Endothelial cell (in vitro differentiated cells): ENCODE data around the gene SCUBE2. TPM values are rescaled to one million over a fixed set of nuclear protein-coding genes. Genes with fewer than 3 reads are reported as not detected.

Experiments
- DNase-seq: peaks from one replicate; pipeline ENCODE4 v3.0.0; 2021; ENCODE audit warnings: low spot score
- H3K27ac Mint-ChIP-seq: one replicate; pipeline ENCODE4 v1.8.0; 2021; ENCODE audit warnings: mixed read lengths, inconsistent platforms; ENCODE audit not compliant: unreplicated experiment
- H3K27me3 Mint-ChIP-seq: one replicate; pipeline ENCODE4 v1.8.0; 2021; ENCODE audit warnings: mild to moderate bottlenecking, moderate library complexity, mixed read lengths, inconsistent platforms; ENCODE audit not compliant: unreplicated experiment
- H3K36me3 Mint-ChIP-seq: one replicate; pipeline ENCODE4 v1.8.0; 2021; ENCODE audit warnings: mild to moderate bottlenecking, low read depth, mixed read lengths, inconsistent platforms; ENCODE audit not compliant: unreplicated experiment
- H3K4me1 Mint-ChIP-seq: one replicate; pipeline ENCODE4 v1.8.0; 2021; ENCODE audit warnings: mild to moderate bottlenecking, mixed read lengths, inconsistent platforms; ENCODE audit not compliant: unreplicated experiment
- H3K4me3 Mint-ChIP-seq: one replicate; pipeline ENCODE4 v1.8.0; 2021; ENCODE audit warnings: mild to moderate bottlenecking, mixed read lengths, inconsistent platforms; ENCODE audit not compliant: unreplicated experiment
- H3K9me3 Mint-ChIP-seq: one replicate; pipeline ENCODE4 v1.8.0; 2021; ENCODE audit warnings: mixed read lengths, inconsistent platforms; ENCODE audit not compliant: unreplicated experiment
- total RNA-seq: library from RNA; stranded (reverse); fragmentation: NEBNext Ultra II Directional; extraction: Animal tissue kit (Norgen Biotek cat#: 25700); gene quantifications from one replicate; pipeline ENCODE4 v1.2.1, GENCODE V29; 2021; ENCODE audit not compliant: unreplicated experiment
- TF ChIP-seq, protein P1 (sequence below): fragments of 200-600 bp; sonication (generic); IDR thresholded peaks from one replicate; pipeline ENCODE4 v1.5.0; 2021; ENCODE audit warnings: antibody characterized with exemption; ENCODE audit not compliant: unreplicated experiment

The SCUBE2 gene
- total RNA-seq, 1 donor from 2014 or later = 2.4 TPM

- H3K4me3 Mint-ChIP-seq = peak overlapping the region; percentile 34
- peak; percentile 22 for DNase-seq
- peaks cover 9% of the 10 kb centered on the region for H3K36me3 Mint-ChIP-seq
- H3K27ac Mint-ChIP-seq = no peak overlapping the region
- TF ChIP-seq, protein P1, sequence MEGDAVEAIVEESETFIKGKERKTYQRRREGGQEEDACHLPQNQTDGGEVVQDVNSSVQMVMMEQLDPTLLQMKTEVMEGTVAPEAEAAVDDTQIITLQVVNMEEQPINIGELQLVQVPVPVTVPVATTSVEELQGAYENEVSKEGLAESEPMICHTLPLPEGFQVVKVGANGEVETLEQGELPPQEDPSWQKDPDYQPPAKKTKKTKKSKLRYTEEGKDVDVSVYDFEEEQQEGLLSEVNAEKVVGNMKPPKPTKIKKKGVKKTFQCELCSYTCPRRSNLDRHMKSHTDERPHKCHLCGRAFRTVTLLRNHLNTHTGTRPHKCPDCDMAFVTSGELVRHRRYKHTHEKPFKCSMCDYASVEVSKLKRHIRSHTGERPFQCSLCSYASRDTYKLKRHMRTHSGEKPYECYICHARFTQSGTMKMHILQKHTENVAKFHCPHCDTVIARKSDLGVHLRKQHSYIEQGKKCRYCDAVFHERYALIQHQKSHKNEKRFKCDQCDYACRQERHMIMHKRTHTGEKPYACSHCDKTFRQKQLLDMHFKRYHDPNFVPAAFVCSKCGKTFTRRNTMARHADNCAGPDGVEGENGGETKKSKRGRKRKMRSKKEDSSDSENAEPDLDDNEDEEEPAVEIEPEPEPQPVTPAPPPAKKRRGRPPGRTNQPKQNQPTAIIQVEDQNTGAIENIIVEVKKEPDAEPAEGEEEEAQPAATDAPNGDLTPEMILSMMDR = no peak
- H3K27me3 Mint-ChIP-seq = peaks cover 19% of the 10 kb centered on the region
- H3K4me1 Mint-ChIP-seq = peaks cover 15% of the 10 kb centered on the region
- H3K9me3 Mint-ChIP-seq = no peaks in the 10 kb centered on the region
These were observed 87.0 kb downstream of the SCUBE2 start for GRCh38 chr11:9004183-9004926.

- TF ChIP-seq, protein P1 = no peak
- Mint-ChIP-seq H3K4me1 (peaks cover 15% of the 10 kb centered on the region), H3K9me3 (no peaks in the 10 kb centered on the region), H3K4me3 (peak within 1 kb of the TSS; percentile 85), H3K36me3 (peaks cover 9% of the 10 kb centered on the region), H3K27ac (peak within 1 kb of the TSS; percentile 2), H3K27me3 (peaks cover 17% of the 10 kb centered on the region)
- DNase-seq = peak; percentile 52
These were observed 87.7 kb downstream of the SCUBE2 start, which contains the start of gene NRIP3 for GRCh38 chr11:9003573-9004182. Gene NRIP3, minus strand, starts transcription at chr11:9004001. Its CDS starts 66 bp downstream, at chr11:9003935.

DNA sequence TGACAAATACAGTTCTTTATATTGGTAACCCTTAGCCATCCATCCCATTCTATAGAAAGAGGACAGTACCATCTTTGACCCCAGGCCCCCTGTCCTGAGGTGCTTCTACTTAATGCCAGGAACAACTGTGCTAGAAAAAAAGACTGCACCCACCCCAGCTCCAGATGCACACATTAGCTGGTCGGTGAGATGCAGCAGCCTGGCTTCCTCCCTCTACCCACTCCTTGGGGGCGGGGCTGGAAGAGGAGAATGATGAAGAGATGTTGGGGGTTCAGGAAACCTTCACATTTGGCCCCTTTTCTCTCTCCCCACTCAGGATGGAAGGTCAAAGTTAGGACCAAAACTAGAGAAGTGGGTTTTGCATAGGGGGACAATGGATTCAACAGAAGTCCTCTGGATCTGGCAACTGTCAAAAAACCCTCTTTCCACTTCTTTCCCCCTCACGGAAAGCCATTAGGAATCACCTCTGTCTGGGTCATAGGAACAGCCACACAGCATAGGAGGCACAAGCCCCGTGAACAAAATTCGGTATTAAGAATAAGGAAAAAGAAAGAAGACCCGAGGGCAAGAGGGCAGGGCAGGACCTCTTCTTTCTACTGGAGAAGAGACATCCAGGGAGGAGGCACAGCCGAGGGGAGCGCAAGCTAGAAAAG, 88.4 kb downstream of the SCUBE2 start:
- no peak for DNase-seq
- H3K4me3 Mint-ChIP-seq = peak overlapping the region; percentile 85
- no peaks in the 10 kb centered on the region for H3K9me3 Mint-ChIP-seq
- peak overlapping the region; percentile 2 for H3K27ac Mint-ChIP-seq
- TF ChIP-seq, protein P1 = no peak
- peaks cover 15% of the 10 kb centered on the region for H3K4me1 Mint-ChIP-seq
- H3K27me3 Mint-ChIP-seq = peaks cover 15% of the 10 kb centered on the region
- H3K36me3 Mint-ChIP-seq = peaks cover 9% of the 10 kb centered on the region

- TF ChIP-seq, protein P1 = no peak
- no peak overlapping the region for H3K27ac Mint-ChIP-seq
- H3K36me3 Mint-ChIP-seq = peaks cover 9% of the 10 kb centered on the region
- H3K4me3 Mint-ChIP-seq = no peak overlapping the region
- no peak for DNase-seq
- H3K9me3 Mint-ChIP-seq = no peaks in the 10 kb centered on the region
- peaks cover 11% of the 10 kb centered on the region for H3K27me3 Mint-ChIP-seq
- peaks cover 15% of the 10 kb centered on the region for H3K4me1 Mint-ChIP-seq
These were observed 89.7 kb downstream of the SCUBE2 start for GRCh38 chr11:9001736-9002135.
